Lower leg skin (tissue), 4 donors: Measurements from ENCODE around the gene TIMP1. TPM values are rescaled to one million over a fixed set of nuclear protein-coding genes. Genes with fewer than 3 reads are reported as not detected.

Experiments used
- DNase-seq, 2 donors: peaks; one replicate each; pipeline ENCODE4 v3.0.0-alpha.2; 2019; ENCODE audit warnings: low spot score in 2 of 2
- H3K4me3 ChIP-seq: fragments of 200-600 bp; sonication (generic); 2 replicates; pipeline ENCODE4 v1.5.1; 2017; ENCODE audit warnings: mild to moderate bottlenecking, low read depth; ENCODE audit not compliant: poor library complexity, severe bottlenecking
- POLR2A ChIP-seq, 2 donors: fragments of 450-650 bp; IDR thresholded peaks; one replicate each; pipeline ENCODE4 v1.6.1; 2016 to 2017; ENCODE audit warnings: antibody characterized with exemption in 2 of 2, mild to moderate bottlenecking in 1 of 2, moderate library complexity in 1 of 2
- WGBS, 2 donors: methylation state at CpG; one replicate each; pipeline ENCODE4 v1.1.5; 2018; 5-methylcytosine and 5-hydroxymethylcytosine counted together
- intact Hi-C: fragments of 100-400 bp; cut with DNase I; formaldehyde crosslinking; loops from one replicate; pipeline ENCODE4 v1.15.0; 2023; ENCODE audit warnings: low total_unique reads
- total RNA-seq, 4 donors: library from RNA; depleted of rRNA; stranded (reverse); fragments of >200 nt; gene quantifications; one replicate each; pipeline ENCODE4 v1.1.0, GENCODE V29; 2016
- TF ChIP-seq, protein P1 (sequence below), 3 donors: fragments of 450-650 bp; IDR thresholded peaks; one replicate each; pipeline ENCODE4 v1.5.1; 2016; ENCODE audit warnings: antibody characterized with exemption in 3 of 3, mild to moderate bottlenecking in 3 of 3, moderate library complexity in 2 of 3

The TIMP1 gene
- total RNA-seq, 4 donors from 2014 or later: 27.5 to 82.1 (median 53.5) TPM

DNA sequence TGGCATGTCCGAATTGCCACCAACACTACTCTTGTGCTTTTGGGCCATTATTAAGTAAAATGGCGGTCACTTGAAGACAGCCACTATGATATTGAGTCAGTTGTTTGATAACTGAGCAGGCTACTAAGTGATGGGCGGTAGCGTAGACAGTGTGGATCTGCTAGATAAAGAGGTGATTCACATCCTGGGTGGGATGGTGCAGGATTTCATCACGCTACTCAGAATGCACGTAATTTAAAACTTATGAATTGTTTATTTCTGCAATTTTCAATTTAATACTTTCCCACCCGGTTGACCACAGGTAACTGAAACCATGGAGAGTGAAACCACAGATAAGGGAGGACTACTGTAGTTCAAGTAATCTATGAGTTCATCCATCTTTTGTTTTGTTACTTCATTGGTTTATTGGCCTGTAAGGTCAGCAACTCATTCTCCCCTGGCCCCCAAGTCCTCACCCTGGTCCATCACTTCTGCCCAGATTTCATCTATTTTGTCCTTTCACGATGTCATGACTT is 18.4 kb upstream of the TIMP1 start:
- no peak for DNase-seq
- 75 to 77% methylated on average over 8 of the region's 8 CpGs for WGBS, 2 donors
- H3K4me3 ChIP-seq: no peak overlapping the region
- TF ChIP-seq POLR2A (IDR thresholded peaks at IDR 0.05): no peak
- TF ChIP-seq, protein P1, sequence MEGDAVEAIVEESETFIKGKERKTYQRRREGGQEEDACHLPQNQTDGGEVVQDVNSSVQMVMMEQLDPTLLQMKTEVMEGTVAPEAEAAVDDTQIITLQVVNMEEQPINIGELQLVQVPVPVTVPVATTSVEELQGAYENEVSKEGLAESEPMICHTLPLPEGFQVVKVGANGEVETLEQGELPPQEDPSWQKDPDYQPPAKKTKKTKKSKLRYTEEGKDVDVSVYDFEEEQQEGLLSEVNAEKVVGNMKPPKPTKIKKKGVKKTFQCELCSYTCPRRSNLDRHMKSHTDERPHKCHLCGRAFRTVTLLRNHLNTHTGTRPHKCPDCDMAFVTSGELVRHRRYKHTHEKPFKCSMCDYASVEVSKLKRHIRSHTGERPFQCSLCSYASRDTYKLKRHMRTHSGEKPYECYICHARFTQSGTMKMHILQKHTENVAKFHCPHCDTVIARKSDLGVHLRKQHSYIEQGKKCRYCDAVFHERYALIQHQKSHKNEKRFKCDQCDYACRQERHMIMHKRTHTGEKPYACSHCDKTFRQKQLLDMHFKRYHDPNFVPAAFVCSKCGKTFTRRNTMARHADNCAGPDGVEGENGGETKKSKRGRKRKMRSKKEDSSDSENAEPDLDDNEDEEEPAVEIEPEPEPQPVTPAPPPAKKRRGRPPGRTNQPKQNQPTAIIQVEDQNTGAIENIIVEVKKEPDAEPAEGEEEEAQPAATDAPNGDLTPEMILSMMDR (IDR thresholded peaks at IDR 0.05): no peak
- intact Hi-C loops: no loop called here

DNA sequence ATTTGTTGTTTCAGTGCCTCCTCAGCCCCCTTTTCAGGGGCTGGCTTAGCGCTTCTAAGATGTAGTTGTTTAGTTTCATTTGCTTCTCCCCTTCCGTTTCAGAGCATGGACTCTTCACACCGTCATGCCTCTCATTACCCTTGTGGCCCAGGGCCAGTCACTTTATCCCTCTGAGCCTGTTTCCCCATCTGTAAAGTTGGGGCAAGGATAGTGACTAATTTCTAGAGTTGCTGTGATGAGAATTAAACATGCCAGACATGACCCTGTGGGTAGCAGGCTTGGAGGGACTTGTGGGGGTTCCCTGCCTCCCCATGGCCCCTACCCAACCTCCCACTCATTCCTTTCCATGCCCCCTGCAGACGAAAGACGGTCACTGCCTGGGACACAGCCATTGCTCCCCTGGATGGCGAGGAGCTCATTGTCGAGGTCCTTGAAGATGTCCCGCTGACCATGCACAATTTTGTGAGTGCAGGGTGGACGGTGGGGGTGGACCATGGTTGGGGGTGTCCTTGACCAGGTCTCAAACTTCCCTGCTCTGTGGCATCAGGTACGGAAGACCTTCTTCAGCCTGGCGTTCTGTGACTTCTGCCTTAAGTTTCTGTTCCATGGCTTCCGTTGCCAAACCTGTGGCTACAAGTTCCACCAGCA is 17.7 kb upstream of the TIMP1 start:
- intact Hi-C loops: no loop called here

DNA sequence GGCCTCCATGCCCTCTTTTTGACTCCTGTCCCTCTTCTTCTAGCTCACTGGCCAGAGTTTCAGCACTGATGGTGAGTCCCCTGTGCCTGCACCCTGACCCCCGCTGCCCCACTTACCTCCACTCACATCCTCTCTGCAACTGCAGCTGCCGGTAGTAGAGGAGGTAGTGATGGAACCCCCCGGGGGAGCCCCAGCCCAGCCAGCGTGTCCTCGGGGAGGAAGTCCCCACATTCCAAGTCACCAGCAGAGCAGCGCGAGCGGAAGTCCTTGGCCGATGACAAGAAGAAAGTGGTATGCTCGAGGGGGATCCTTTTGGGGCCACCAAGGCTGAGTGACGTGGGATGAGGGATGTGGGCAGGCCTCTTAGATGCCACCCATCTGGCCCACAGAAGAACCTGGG is 15.4 kb upstream of the TIMP1 start:
- DNase-seq: no peak
- TF ChIP-seq, protein P1 (IDR thresholded peaks at IDR 0.05): no peak
- TF ChIP-seq POLR2A (IDR thresholded peaks at IDR 0.05): no peak
- intact Hi-C loops: no loop called here
- WGBS, 2 donors: 85 to 88% methylated on average over 4 to 11 of the region's 11 CpGs
- H3K4me3 ChIP-seq: no peak overlapping the region

More for the DNA sequence above, 17.7 kb upstream of the TIMP1 start:
- WGBS, 2 donors: 78 to 81% methylated on average over 9 to 12 of the region's 12 CpGs
- no peak for DNase-seq
- no peak for TF ChIP-seq POLR2A (IDR thresholded peaks at IDR 0.05)
- TF ChIP-seq, protein P1 (IDR thresholded peaks at IDR 0.05): no peak
- no peak overlapping the region for H3K4me3 ChIP-seq

DNA sequence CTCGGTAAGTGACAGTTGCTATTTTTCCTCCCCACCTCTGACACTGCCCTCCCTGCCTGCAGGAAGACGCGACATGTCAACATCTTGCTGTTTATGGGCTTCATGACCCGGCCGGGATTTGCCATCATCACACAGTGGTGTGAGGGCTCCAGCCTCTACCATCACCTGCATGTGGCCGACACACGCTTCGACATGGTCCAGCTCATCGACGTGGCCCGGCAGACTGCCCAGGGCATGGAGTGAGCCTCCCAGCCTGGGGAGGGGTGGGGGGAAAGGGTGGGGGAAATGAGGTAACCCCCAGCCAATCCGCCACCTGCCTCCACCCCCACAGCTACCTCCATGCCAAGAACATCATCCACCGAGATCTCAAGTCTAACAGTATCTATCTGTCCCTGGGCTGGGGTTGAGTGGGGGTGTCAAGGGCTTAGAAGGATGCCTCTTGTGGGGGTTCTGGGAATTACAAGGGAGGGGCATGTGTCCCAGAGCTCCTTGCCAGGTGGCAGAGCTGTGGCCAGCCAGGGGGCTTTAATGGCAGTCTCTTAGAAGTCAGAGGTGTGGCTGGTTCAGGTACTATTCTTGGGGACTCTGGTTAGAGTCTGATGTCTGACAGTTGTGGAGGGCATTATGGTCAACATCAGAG is 13.5 kb upstream of the TIMP1 start:
- TF ChIP-seq, protein P1 (IDR thresholded peaks at IDR 0.05): no peak
- no peak for TF ChIP-seq POLR2A (IDR thresholded peaks at IDR 0.05)
- WGBS, 2 donors: 82 to 87% methylated on average over 12 to 13 of the region's 13 CpGs
- intact Hi-C loops: no loop called here

DNA sequence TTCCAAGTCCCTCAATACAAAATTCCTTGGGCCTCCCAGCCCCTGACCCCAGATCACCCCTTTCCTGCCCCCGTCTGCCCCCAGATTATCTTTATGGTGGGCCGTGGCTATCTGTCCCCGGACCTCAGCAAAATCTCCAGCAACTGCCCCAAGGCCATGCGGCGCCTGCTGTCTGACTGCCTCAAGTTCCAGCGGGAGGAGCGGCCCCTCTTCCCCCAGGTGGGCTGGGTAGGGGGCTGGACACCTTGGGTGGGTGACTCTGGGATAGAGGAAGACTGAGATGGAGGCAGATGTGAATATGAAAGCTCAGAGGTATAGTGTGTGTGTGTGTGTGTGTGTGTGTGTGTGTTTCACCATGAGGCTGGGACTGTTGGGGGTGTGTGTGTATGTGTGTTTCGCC is 11.4 kb upstream of the TIMP1 start:
- H3K4me3 ChIP-seq: no peak overlapping the region
- intact Hi-C loops: no loop called here
- WGBS, 2 donors: 84 to 94% methylated on average over 8 of the region's 8 CpGs
- no peak for DNase-seq
- no peak for TF ChIP-seq POLR2A (IDR thresholded peaks at IDR 0.05)
- TF ChIP-seq, protein P1 (IDR thresholded peaks at IDR 0.05): no peak

More for the DNA sequence above, 13.5 kb upstream of the TIMP1 start:
- no peak overlapping the region for H3K4me3 ChIP-seq
- no peak for DNase-seq
